Prostate gland (tissue), 2 donors: ENCODE measurements around the gene ARHGEF12. TPM values are rescaled to one million over a fixed set of nuclear protein-coding genes. Genes with fewer than 3 reads are reported as not detected.

Experiments used
- DNase-seq: peaks from one replicate; pipeline ENCODE4 v3.0.0-alpha.2; 2019; ENCODE audit warnings: low spot score
- H3K27ac ChIP-seq, 2 donors: fragments of 200-600 bp; sonication (generic); 2 replicates each; pipeline ENCODE4 v1.5.1; 2017 to 2019
- H3K27me3 ChIP-seq: fragments of 200-600 bp; sonication (generic); replicated peaks from 2 replicates; pipeline ENCODE4 v1.5.1; 2019; ENCODE audit not compliant: insufficient read depth
- H3K36me3 ChIP-seq, 2 donors: fragments of 200-600 bp; sonication (generic); 1 replicate in 1 of 2; 2 replicates in 1 of 2; pipeline versions ENCODE4 v1.5.1 to v1.8.1; 2017 to 2019
- H3K4me1 ChIP-seq: fragments of 200-600 bp; sonication (generic); replicated peaks from 2 replicates; pipeline ENCODE4 v1.5.1; 2019
- H3K4me3 ChIP-seq, 2 donors: fragments of 200-600 bp; sonication (generic); 2 replicates each; pipeline ENCODE4 v1.5.1; 2017 to 2019
- H3K9me3 ChIP-seq: fragments of 200-600 bp; sonication (generic); 2 replicates; pipeline ENCODE4 v1.5.1; 2017
- POLR2A ChIP-seq: fragments of 450-650 bp; IDR thresholded peaks from one replicate; pipeline ENCODE4 v1.6.1; 2016; ENCODE audit warnings: antibody characterized with exemption, mild to moderate bottlenecking
- POLR2AphosphoS5 ChIP-seq: sonication (generic); formaldehyde crosslinking; IDR thresholded peaks from one replicate; pipeline ENCODE4 v1.6.1; 2017; ENCODE audit warnings: antibody characterized with exemption
- WGBS: methylation state at CpG from one replicate; pipeline ENCODE4 v1.1.5; 2018; 5-methylcytosine and 5-hydroxymethylcytosine counted together
- intact Hi-C: fragments of 100-400 bp; cut with DNase I; formaldehyde crosslinking; loops from one replicate; pipeline ENCODE4 v1.14.2; 2022
- total RNA-seq, 2 donors: library from RNA; depleted of rRNA; stranded (reverse); fragments of >200 nt; gene quantifications; one replicate each; pipeline ENCODE4 v1.1.0, GENCODE V29; 2016
- TF ChIP-seq, protein P1 (sequence below), 4 experiments: fragments of 200-600 bp in 2 of 4; fragments of 450-650 bp in 2 of 4; sonication (generic) in 2 of 4; IDR thresholded peaks; 1 replicate in 3 of 4; 2 replicates in 1 of 4; pipeline ENCODE4 v1.5.1; 2016 to 2019; ENCODE audit warnings: antibody characterized with exemption in 4 of 4, mild to moderate bottlenecking in 2 of 4, moderate library complexity in 2 of 4

ARHGEF12 gene
- total RNA-seq, 2 donors from 2014 or later, result 86.2 to 96.5 TPM

- DNase-seq, result no peak
- Histone ChIP-seq H3K36me3 (no peaks in the 10 kb centered on the region), H3K4me3 (no peak overlapping the region), H3K9me3 (no peaks in the 10 kb centered on the region), H3K4me1 (no peaks in the 10 kb centered on the region), H3K27me3 (no peaks in the 10 kb centered on the region), H3K27ac (no peak overlapping the region)
- no peak for TF ChIP-seq POLR2AphosphoS5
- TF ChIP-seq POLR2A, result no peak
- TF ChIP-seq, protein P1, sequence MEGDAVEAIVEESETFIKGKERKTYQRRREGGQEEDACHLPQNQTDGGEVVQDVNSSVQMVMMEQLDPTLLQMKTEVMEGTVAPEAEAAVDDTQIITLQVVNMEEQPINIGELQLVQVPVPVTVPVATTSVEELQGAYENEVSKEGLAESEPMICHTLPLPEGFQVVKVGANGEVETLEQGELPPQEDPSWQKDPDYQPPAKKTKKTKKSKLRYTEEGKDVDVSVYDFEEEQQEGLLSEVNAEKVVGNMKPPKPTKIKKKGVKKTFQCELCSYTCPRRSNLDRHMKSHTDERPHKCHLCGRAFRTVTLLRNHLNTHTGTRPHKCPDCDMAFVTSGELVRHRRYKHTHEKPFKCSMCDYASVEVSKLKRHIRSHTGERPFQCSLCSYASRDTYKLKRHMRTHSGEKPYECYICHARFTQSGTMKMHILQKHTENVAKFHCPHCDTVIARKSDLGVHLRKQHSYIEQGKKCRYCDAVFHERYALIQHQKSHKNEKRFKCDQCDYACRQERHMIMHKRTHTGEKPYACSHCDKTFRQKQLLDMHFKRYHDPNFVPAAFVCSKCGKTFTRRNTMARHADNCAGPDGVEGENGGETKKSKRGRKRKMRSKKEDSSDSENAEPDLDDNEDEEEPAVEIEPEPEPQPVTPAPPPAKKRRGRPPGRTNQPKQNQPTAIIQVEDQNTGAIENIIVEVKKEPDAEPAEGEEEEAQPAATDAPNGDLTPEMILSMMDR (IDR thresholded peaks at IDR 0.05), result no peak
- intact Hi-C loops, result no loop called here
- WGBS, result 57% methylated on average over 5 of the region's 5 CpGs
Observed at GRCh38 chr11:120293038-120293800, 43.0 kb upstream of the ARHGEF12 start.

- 76% methylated on average over 5 of the region's 5 CpGs for WGBS
- Histone ChIP-seq H3K27ac (no peak overlapping the region), H3K9me3 (no peaks in the 10 kb centered on the region), H3K36me3 (no peaks in the 10 kb centered on the region), H3K4me1 (no peaks in the 10 kb centered on the region), H3K27me3 (no peaks in the 10 kb centered on the region), H3K4me3 (no peak overlapping the region)
- TF ChIP-seq, protein P1 (IDR thresholded peaks at IDR 0.05), result no peak
- TF ChIP-seq POLR2AphosphoS5 (no peak), POLR2A (no peak)
- intact Hi-C loops, result no loop called here
- no peak for DNase-seq
Observed at GRCh38 chr11:120294096-120294495, 42.1 kb upstream of the ARHGEF12 start.

DNA sequence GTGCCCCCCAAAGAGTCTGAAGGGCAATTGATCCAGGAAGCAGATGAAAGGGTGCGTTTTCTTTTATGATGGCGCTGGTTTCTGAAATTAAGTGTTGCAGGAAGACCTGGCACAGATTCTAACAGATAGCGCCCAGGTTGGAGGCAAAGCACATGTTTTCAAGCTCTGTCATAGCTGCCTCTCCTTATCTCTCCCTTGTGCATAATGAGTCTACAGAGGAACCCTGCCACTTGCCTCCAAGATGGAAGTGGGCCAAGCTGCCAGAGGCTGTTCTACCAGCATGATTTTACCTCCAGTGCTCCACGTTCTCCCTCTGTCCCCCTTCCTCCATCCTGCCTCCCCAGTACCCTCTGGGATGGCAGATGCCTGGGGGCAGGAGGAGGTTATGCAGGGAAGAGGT, 41.1 kb upstream of the ARHGEF12 start:
- no peak overlapping the region for H3K4me3 ChIP-seq
- no peak for DNase-seq
- no peaks in the 10 kb centered on the region for H3K27me3 ChIP-seq
- no peaks in the 10 kb centered on the region for H3K36me3 ChIP-seq
- H3K9me3 ChIP-seq, result no peaks in the 10 kb centered on the region
- WGBS, result 15% methylated on average over 4 of the region's 4 CpGs
- no peak for TF ChIP-seq POLR2AphosphoS5
- no peak for TF ChIP-seq POLR2A
- TF ChIP-seq, protein P1 (IDR thresholded peaks at IDR 0.05), result no peak
- intact Hi-C loops, result loop anchor here (5.0 kb wide), 1 partner anchor 58 kb away; no protein-coding TSS in a partner anchor
- peaks cover under 1% of the 10 kb centered on the region for H3K4me1 ChIP-seq
- H3K27ac ChIP-seq, result no peak overlapping the region

DNA sequence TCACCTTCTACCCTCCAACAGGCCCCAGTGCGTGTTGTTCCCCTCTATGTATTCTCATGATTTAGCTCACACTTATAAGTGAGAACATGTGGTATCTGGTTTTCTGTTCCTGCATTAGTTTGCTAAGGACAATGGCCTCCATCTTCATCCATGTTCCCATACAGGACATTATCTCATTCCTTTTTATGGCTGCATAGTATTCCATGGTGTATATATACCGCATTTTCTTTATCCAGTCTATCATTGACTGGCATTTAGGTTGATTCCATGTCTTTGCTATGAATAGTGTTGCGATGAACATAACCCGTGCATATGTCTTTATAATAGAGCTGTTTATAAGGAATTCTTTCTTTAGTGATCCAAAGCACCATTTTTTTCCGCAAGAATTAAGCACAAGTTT, 39.7 kb upstream of the ARHGEF12 start:
- intact Hi-C loops, result loop anchor here (5.0 kb wide), 1 partner anchor 59 kb away; no protein-coding TSS in a partner anchor
- peaks cover 4% of the 10 kb centered on the region for H3K4me1 ChIP-seq
- WGBS, result 98% methylated on average over 5 of the region's 5 CpGs

More for the DNA sequence above, 39.7 kb upstream of the ARHGEF12 start:
- no peak overlapping the region for H3K4me3 ChIP-seq
- no peaks in the 10 kb centered on the region for H3K27me3 ChIP-seq
- H3K36me3 ChIP-seq, result no peaks in the 10 kb centered on the region
- DNase-seq, result no peak
- no peak overlapping the region for H3K27ac ChIP-seq
- TF ChIP-seq POLR2A, result no peak
- TF ChIP-seq POLR2AphosphoS5, result no peak
- TF ChIP-seq, protein P1 (IDR thresholded peaks at IDR 0.05), result no peak
- no peaks in the 10 kb centered on the region for H3K9me3 ChIP-seq
